Psoas muscle (tissue), 8 donors: ENCODE data around the gene WDR70. TPM values are rescaled to one million over a fixed set of nuclear protein-coding genes. Genes with fewer than 3 reads are reported as not detected.

Source experiments
- ATAC-seq, 4 donors: fragments of 200-7000 bp; cut with Tn5 transposase; one replicate each; pipeline ENCODE4 v1.9.1; 2020; ENCODE audit warnings: moderate library complexity in 3 of 4, mild to moderate bottlenecking in 2 of 4
- DNase-seq, 2 donors: peaks; one replicate each; pipeline ENCODE4 v3.0.0-alpha.2; 2020
- H3K27ac ChIP-seq: fragments of 200-600 bp; one replicate; pipeline ENCODE4 v1.8.0; 2022
- H3K27me3 ChIP-seq, 3 donors: fragments of 200-600 bp in 1 of 3; one replicate each; pipeline versions ENCODE4 v1.6.1 to v1.8.0; 2013 to 2022; ENCODE audit warnings: low read length in 2 of 3, mild to moderate bottlenecking in 2 of 3, moderate library complexity in 1 of 3; ENCODE audit not compliant: insufficient read depth in 3 of 3
- H3K36me3 ChIP-seq, 2 donors: fragments of 200-600 bp in 1 of 2; one replicate each; pipeline versions ENCODE4 v1.6.1 to v1.8.0; 2013 to 2022; ENCODE audit warnings: low read depth in 1 of 2, mild to moderate bottlenecking in 1 of 2, moderate library complexity in 1 of 2; ENCODE audit not compliant: insufficient read depth in 1 of 2
- H3K4me1 ChIP-seq: fragments of 200-600 bp; one replicate; pipeline ENCODE4 v1.8.0; 2022
- H3K4me3 ChIP-seq: fragments of 200-600 bp; one replicate; pipeline ENCODE4 v1.8.0; 2022; ENCODE audit warnings: mild to moderate bottlenecking
- H3K9me3 ChIP-seq: fragments of 200-600 bp; one replicate; pipeline ENCODE4 v1.8.0; 2022
- WGBS, 3 donors: extraction: QIAGEN DNeasy Blood & Tissue Kit; methylation state at CpG; one replicate each; pipeline versions ENCODE4 v1.1.6 to v1.1.7; 2013; 5-methylcytosine and 5-hydroxymethylcytosine counted together
- intact Hi-C, 2 donors: fragments of 100-400 bp; cut with DNase I; formaldehyde crosslinking; loops; one replicate each; pipeline versions ENCODE4 v1.11.0 to v1.14.2; 2022
- polyA plus RNA-seq, 3 donors: library from polyadenylated mRNA; stranded (reverse); fragments of 200-250 nt; gene quantifications; one replicate each; pipeline ENCODE4 v1.2.3, GENCODE V29; 2013
- total RNA-seq, 4 donors: library from RNA; stranded (reverse); fragmentation: NEBNext Ultra II Directional in 2 of 4; extraction: Animal tissue kit (Norgen Biotek cat#: 25700) in 2 of 4; gene quantifications; one replicate each; pipeline versions ENCODE4 v1.2.1 to v1.2.4, GENCODE V29; 2021 to 2023
- TF ChIP-seq, protein P1 (sequence below): fragments of 200-600 bp; IDR thresholded peaks from one replicate; pipeline ENCODE4 v1.8.0; 2022; ENCODE audit warnings: antibody characterized with exemption
- donor health status: healthy with polysubstance abuse.
- donor health status: DM: no; HTN: no; CAD: no; lungs with moderate emphysema.
- donor health status: Bipolar disorder and iron deficiency.
- donor health status: healthy.
- donor health status: DM: yes; HTN: yes; CAD: no.
- donor health status: DM: no; HTN: no; CAD: no.
- donor health status: DM: no; HTN: no; CAD: no.
- donor health status: DM: yes; HTN: yes; CAD: no.

Gene WDR70
- total and polyA plus RNA-seq, 7 donors, result 16.3 to 37.8 (median 26.0) TPM

GRCh38 chr5:37724395-37725125, 345.4 kb downstream of the WDR70 start:
- TF ChIP-seq, protein P1, sequence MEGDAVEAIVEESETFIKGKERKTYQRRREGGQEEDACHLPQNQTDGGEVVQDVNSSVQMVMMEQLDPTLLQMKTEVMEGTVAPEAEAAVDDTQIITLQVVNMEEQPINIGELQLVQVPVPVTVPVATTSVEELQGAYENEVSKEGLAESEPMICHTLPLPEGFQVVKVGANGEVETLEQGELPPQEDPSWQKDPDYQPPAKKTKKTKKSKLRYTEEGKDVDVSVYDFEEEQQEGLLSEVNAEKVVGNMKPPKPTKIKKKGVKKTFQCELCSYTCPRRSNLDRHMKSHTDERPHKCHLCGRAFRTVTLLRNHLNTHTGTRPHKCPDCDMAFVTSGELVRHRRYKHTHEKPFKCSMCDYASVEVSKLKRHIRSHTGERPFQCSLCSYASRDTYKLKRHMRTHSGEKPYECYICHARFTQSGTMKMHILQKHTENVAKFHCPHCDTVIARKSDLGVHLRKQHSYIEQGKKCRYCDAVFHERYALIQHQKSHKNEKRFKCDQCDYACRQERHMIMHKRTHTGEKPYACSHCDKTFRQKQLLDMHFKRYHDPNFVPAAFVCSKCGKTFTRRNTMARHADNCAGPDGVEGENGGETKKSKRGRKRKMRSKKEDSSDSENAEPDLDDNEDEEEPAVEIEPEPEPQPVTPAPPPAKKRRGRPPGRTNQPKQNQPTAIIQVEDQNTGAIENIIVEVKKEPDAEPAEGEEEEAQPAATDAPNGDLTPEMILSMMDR, result no peak
- intact Hi-C loops, result loop anchor here (10.0 kb wide), 1 partner anchor 440 kb away; no protein-coding TSS in a partner anchor
- peaks cover 45% of the 10 kb centered on the region for H3K4me1 ChIP-seq
- peak overlapping the region; percentile 85 for H3K27ac ChIP-seq
- peaks cover 6 to 26% of the 10 kb centered on the region in 2 donors for H3K36me3 ChIP-seq
- no peaks in the 10 kb centered on the region for H3K9me3 ChIP-seq
- WGBS, 3 donors, result 78 to 92% (median 80%) methylated on average over 8 of the region's 8 CpGs
- no peak for DNase-seq
- peak; percentile 76 to 79 (median 76) for ATAC-seq
- no peaks in the 10 kb centered on the region for H3K27me3 ChIP-seq
- no peak overlapping the region for H3K4me3 ChIP-seq

GRCh38 chr5:37725185-37725584, 346.1 kb downstream of the WDR70 start:
- Histone ChIP-seq H3K4me1 (peaks cover 45% of the 10 kb centered on the region), H3K36me3 (peaks cover 6 to 33% of the 10 kb centered on the region in 2 donors), H3K4me3 (no peak overlapping the region), H3K9me3 (no peaks in the 10 kb centered on the region), H3K27ac (peak overlapping the region; percentile 85), H3K27me3 (no peaks in the 10 kb centered on the region)
- intact Hi-C loops, result loop anchor here (10.0 kb wide), 1 partner anchor 440 kb away; no protein-coding TSS in a partner anchor
- DNase-seq (no peak), ATAC-seq (no peak)
- WGBS, 3 donors, result 47 to 93% (median 49%) methylated on average over 2 of the region's 2 CpGs
- TF ChIP-seq, protein P1, result no peak

- peak in 3 of 4 donors; percentile 56 to 70 (median 62) for ATAC-seq
- Histone ChIP-seq H3K36me3 (peaks cover 3 to 32% of the 10 kb centered on the region in 2 donors), H3K4me3 (no peak overlapping the region), H3K27me3 (no peaks in the 10 kb centered on the region), H3K9me3 (no peaks in the 10 kb centered on the region), H3K27ac (peak overlapping the region; percentile 85), H3K4me1 (peaks cover 45% of the 10 kb centered on the region)
- intact Hi-C loops, result loop anchor here (10.0 kb wide), 1 partner anchor 438 kb away; no protein-coding TSS in a partner anchor
- TF ChIP-seq, protein P1, result no peak
- WGBS, 3 donors, result 50 to 87% (median 51%) methylated on average over 3 of the region's 3 CpGs
- no peak for DNase-seq
Measured at GRCh38 chr5:37727238-37727637, 348.1 kb downstream of the WDR70 start.

DNA sequence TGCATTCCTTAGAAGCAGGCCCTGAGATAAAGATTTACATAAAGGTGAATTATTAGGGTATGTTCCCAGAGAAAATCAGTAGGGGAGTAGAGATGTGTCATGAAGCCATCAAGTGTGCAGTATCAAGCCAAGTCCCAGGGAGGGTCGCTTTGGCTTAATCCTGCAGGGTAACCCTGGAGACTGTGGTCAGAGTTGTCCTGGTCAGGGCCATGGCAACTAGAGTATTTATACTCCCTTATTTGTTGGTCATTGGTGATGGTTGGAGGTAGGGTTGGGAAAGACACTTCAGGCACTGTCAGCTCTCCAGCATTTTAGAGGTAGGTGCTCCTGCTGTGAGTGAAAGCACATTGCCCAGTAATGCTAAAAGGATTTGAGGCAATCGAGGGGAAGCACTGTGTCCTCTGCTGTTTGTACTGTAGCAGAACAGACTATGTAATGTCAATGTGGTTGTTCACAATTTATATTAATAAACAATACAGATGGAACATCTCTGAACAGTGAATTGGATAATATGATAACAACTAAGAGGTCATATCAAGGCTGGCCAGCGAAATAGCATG, 351.9 kb downstream of the WDR70 start:
- H3K4me3 ChIP-seq, result no peak overlapping the region
- TF ChIP-seq, protein P1, result no peak
- intact Hi-C loops, result no loop called here
- peaks cover 0 to 32% of the 10 kb centered on the region in 2 donors for H3K36me3 ChIP-seq
- H3K27ac ChIP-seq, result no peak overlapping the region
- DNase-seq (no peak), ATAC-seq (no peak)
- no peaks in the 10 kb centered on the region for H3K9me3 ChIP-seq
- H3K27me3 ChIP-seq, result no peaks in the 10 kb centered on the region
- WGBS, 3 donors, result 88 to 93% (median 91%) methylated on average over 3 of the region's 3 CpGs
- H3K4me1 ChIP-seq, result peaks cover 25% of the 10 kb centered on the region
